MCF 10A (cell line): Measurements from ENCODE around the gene RNASE3. TPM values are rescaled to one million over a fixed set of nuclear protein-coding genes. Genes with fewer than 3 reads are reported as not detected.

Source experiments
- BruUV-seq: library from RNA; stranded (reverse); fragments of 400-500 nt; replicated peaks from 2 replicates; lab custom pipeline; 2021; lab: Mats Ljungman, UMichigan
- CTCF ChIA-PET: fragments of 300-600 bp; sonication (Branson Sonifier 250); formaldehyde crosslinking; extraction: SDS; loops from one replicate; lab custom pipeline; 2021; ENCODE audit warnings: antibody characterized with exemption, inconsistent platforms; lab: Yijun Ruan, JAX
- POLR2A ChIA-PET: fragments of 300-600, 350-650 bp; sonication (Branson Sonifier 250); formaldehyde crosslinking; extraction: SDS; loops from one replicate; lab custom pipeline; 2020; ENCODE audit warnings: antibody characterized with exemption, inconsistent platforms; lab: Yijun Ruan, JAX
- DNase-seq: peaks from one replicate; pipeline ENCODE4 v3.0.0-alpha.2; 2018; ENCODE audit not compliant: unreplicated experiment
- H3K27ac Mint-ChIP-seq: one replicate; pipeline ENCODE4 v1.8.0; 2022; ENCODE audit warnings: mild to moderate bottlenecking, low read depth, mixed read lengths; ENCODE audit not compliant: unreplicated experiment
- H3K27me3 Mint-ChIP-seq: one replicate; pipeline ENCODE4 v1.8.0; 2022; ENCODE audit warnings: mixed read lengths; ENCODE audit not compliant: insufficient read depth, unreplicated experiment
- H3K36me3 Mint-ChIP-seq: one replicate; pipeline ENCODE4 v1.8.0; 2022; ENCODE audit warnings: mild to moderate bottlenecking, moderate library complexity, mixed read lengths; ENCODE audit not compliant: insufficient read depth, unreplicated experiment
- H3K4me1 Mint-ChIP-seq: one replicate; pipeline ENCODE4 v1.8.0; 2022; ENCODE audit warnings: mixed read lengths; ENCODE audit not compliant: insufficient read depth, unreplicated experiment
- H3K4me3 Mint-ChIP-seq: one replicate; pipeline ENCODE4 v1.8.0; 2022; ENCODE audit warnings: mild to moderate bottlenecking, moderate library complexity, mixed read lengths; ENCODE audit not compliant: unreplicated experiment
- H3K9me3 Mint-ChIP-seq: one replicate; pipeline ENCODE4 v1.8.0; 2022; ENCODE audit warnings: mixed read lengths; ENCODE audit not compliant: unreplicated experiment
- intact Hi-C: fragments of 100-400 bp; cut with micrococcal nuclease; formaldehyde crosslinking; loops from 2 replicates; pipeline ENCODE4 v1.14.1; 2022
- total RNA-seq: library from RNA; stranded (reverse); gene quantifications from 2 replicates; pipeline ENCODE4 v1.2.3, GENCODE V29; 2022
- TF ChIP-seq, protein P1 (sequence below): fragments of 200-600 bp; IDR thresholded peaks from one replicate; pipeline ENCODE4 v1.8.0; 2022; ENCODE audit warnings: antibody characterized with exemption, mild to moderate bottlenecking; ENCODE audit not compliant: unreplicated experiment

RNASE3 gene
- total RNA-seq, 1 experiment from 2014 or later: not detected

DNA sequence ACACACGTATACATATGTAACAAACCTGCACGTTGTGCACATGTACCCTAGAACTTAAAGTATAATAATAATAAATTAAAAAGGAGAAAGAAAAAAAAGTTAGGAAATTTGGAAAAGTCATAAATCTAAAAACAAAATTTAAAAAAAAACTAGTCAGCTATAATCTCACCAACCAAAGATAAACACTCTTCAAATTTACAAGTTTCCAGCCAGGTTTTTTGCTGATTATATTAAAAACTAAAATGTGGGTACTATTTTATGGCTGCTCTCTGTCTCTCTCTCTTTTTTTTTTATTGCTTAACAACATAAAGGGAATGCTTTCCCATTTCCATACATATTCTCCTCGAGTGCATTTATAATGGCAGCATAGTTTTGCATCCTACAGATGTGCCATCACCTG lies 25.0 kb upstream of the RNASE3 start:
- H3K4me1 Mint-ChIP-seq: no peaks in the 10 kb centered on the region
- H3K27ac Mint-ChIP-seq: no peak overlapping the region
- no peak overlapping the region for H3K4me3 Mint-ChIP-seq
- ChIA-PET POLR2A (no interaction called here), CTCF (interaction anchor here (0.6 to 2.3 kb wide), 5 partner anchors 8 to 288 kb away, joined by 3 to 18 read pairs (median 4); no protein-coding TSS in a partner anchor)
- H3K36me3 Mint-ChIP-seq: no peaks in the 10 kb centered on the region
- TF ChIP-seq, protein P1, sequence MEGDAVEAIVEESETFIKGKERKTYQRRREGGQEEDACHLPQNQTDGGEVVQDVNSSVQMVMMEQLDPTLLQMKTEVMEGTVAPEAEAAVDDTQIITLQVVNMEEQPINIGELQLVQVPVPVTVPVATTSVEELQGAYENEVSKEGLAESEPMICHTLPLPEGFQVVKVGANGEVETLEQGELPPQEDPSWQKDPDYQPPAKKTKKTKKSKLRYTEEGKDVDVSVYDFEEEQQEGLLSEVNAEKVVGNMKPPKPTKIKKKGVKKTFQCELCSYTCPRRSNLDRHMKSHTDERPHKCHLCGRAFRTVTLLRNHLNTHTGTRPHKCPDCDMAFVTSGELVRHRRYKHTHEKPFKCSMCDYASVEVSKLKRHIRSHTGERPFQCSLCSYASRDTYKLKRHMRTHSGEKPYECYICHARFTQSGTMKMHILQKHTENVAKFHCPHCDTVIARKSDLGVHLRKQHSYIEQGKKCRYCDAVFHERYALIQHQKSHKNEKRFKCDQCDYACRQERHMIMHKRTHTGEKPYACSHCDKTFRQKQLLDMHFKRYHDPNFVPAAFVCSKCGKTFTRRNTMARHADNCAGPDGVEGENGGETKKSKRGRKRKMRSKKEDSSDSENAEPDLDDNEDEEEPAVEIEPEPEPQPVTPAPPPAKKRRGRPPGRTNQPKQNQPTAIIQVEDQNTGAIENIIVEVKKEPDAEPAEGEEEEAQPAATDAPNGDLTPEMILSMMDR: no peak
- no peak for DNase-seq
- intact Hi-C loops: no loop called here
- BruUV-seq: no TSS peak
- H3K27me3 Mint-ChIP-seq: peaks cover 87% of the 10 kb centered on the region
- no peaks in the 10 kb centered on the region for H3K9me3 Mint-ChIP-seq

DNA sequence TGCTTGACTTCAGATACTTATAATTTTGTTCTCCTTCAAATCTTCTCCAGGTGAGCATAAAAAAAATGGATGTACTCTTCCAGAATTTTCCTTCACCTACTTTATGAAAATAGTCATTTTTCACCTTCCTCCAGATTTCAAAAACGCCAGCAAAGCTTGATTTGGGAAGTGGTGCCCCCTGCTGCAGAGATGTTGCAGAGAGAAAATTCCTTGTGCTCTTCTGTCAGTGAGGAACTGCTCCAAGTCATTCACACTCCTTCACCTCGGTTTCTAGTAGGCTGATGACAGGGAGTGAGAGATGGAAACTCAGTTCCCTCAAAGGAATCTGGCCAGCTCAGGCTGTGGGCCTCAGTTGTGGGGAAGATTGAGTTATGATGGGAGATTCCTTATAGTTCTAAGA lies 24.2 kb upstream of the RNASE3 start:
- BruUV-seq: no TSS peak
- Mint-ChIP-seq H3K4me3 (no peak overlapping the region), H3K36me3 (no peaks in the 10 kb centered on the region), H3K4me1 (no peaks in the 10 kb centered on the region), H3K27ac (no peak overlapping the region), H3K27me3 (peaks cover 87% of the 10 kb centered on the region), H3K9me3 (no peaks in the 10 kb centered on the region)
- POLR2A ChIA-PET: no interaction called here
- DNase-seq: peak; percentile 24
- intact Hi-C loops: no loop called here
- TF ChIP-seq, protein P1: peak; percentile 24
- CTCF ChIA-PET: interaction anchor here (0.6 to 2.3 kb wide), 8 partner anchors 9 to 173 kb away, joined by 3 to 18 read pairs (median 5); no protein-coding TSS in a partner anchor

DNA sequence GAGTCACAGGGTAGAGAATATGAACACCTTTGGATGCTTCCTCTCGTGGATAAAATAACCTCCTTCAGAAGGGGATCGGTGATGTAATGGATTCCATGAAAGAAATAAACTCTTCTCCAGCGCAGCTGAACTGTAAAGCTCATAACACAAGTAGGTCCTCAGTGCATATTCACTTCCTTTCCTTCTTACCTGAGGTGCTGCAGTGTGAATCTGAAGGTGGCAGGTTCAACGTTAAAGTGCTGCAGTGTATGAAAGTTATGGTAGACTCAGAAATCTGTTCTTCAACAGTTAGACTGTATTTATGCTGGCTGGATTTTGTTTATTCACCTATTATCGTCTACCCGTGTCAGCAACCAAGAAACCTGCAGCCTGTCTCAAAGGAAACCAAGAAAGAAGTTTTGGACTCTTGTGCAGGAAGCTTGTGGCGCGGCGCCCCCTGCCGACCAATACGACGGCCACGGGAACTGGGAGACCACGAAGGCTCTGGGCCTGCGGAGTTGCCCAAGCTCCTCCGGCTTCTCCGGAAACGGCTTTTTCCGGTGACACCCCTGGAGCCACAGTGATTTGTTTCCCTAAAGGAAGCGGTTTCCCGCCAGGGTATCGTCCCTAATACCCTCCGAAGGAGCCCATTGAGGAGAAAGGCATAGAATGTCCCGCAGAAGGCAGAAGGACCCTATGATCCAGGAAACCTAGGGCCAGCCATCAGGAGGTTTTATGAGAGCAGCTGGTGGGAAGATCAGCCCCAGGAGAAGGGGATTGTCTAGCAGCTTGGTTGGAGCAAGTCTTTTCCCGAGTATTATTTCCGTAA lies 17.6 kb upstream of the RNASE3 start:
- ChIA-PET CTCF (interaction anchor here (0.6 to 0.9 kb wide), 2 partner anchors 12 to 460 kb away, joined by 3 to 6 read pairs; no protein-coding TSS in a partner anchor), POLR2A (no interaction called here)
- Mint-ChIP-seq H3K27ac (no peak overlapping the region), H3K36me3 (no peaks in the 10 kb centered on the region), H3K4me3 (no peak overlapping the region), H3K27me3 (peaks cover 79% of the 10 kb centered on the region), H3K9me3 (no peaks in the 10 kb centered on the region), H3K4me1 (no peaks in the 10 kb centered on the region)
- intact Hi-C loops: no loop called here
- DNase-seq: peak; percentile 63
- TF ChIP-seq, protein P1: peak; percentile 50
- BruUV-seq: no TSS peak

DNA sequence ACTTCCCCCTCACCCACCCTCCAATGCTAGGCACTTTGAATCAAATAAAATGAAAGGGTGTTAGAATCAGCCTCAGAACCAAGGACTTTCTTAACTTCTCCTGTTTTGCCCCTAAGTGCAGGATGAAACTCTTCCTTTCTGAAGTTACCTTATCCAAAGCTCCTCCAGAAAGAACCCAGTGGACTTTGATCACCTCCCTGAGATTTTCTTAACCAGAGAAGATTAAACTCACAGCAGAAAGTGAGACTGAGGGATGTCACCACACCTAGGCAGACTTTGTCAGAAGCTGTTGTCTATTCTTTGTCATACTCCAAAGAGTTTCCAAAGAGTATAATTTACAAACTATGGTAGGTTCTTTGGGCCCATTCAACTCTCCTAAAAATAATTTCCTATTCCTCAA lies 14.2 kb upstream of the RNASE3 start:
- TF ChIP-seq, protein P1: no peak
- Mint-ChIP-seq H3K4me3 (no peak overlapping the region), H3K9me3 (no peaks in the 10 kb centered on the region), H3K4me1 (no peaks in the 10 kb centered on the region), H3K27ac (no peak overlapping the region), H3K27me3 (peaks cover 71% of the 10 kb centered on the region), H3K36me3 (no peaks in the 10 kb centered on the region)
- ChIA-PET CTCF (interaction anchor here (1.0 to 1.6 kb wide), 2 partner anchors 84 to 138 kb away, joined by 3 to 5 read pairs; no protein-coding TSS in a partner anchor), POLR2A (no interaction called here)
- BruUV-seq: no TSS peak
- intact Hi-C loops: no loop called here
- no peak for DNase-seq
